ENCODE results near the gene MYO15A. TPM values are rescaled to one million over a fixed set of nuclear protein-coding genes. Genes with fewer than 3 reads are reported as not detected.

MYO15A gene
- total RNA-seq, 2 experiments from 2014 or later: 0.98 to 1.4 TPM

- CTCF ChIA-PET (ENCODE audit: unreplicated experiment): interaction anchor here (0.9 kb wide), 1 partner anchor 9 kb away, joined by 5 read pairs; no protein-coding TSS in a partner anchor
- TF ChIP-seq CTCF (conservative IDR thresholded peaks at IDR 0.05; ENCODE audit: low read length) (no peak), EZH2phosphoT487 (IDR thresholded peaks at IDR 0.05; ENCODE audit: borderline replicate concordance, low read depth, low read length) (no peak)
- intact Hi-C loops (cut with micrococcal nuclease; ENCODE audit: unreplicated experiment): no loop called here
- Histone ChIP-seq H3K9me3 (ENCODE audit: low read length) (no peaks in the 10 kb centered on the region), H3K79me2 (ENCODE audit: insufficient read depth, low read depth, low read length) (peaks cover 21% of the 10 kb centered on the region; the same call in 1 of the 2 replicates), H3K4me1 (ENCODE audit: insufficient read depth, low read length, poor library complexity, severe bottlenecking) (no peaks in the 10 kb centered on the region), H4K20me1 (ENCODE audit: insufficient read depth, low read length) (peaks cover 8% of the 10 kb centered on the region; the same call in 1 of the 2 replicates), H3K4me3 (ENCODE audit: low read depth, low read length, poor library complexity, severe bottlenecking) (no peak overlapping the region), H3K9me2 (ENCODE audit: insufficient read depth, low read length) (no peaks in the 10 kb centered on the region), H3K4me2 (ENCODE audit: low read length) (no peak overlapping the region), H3K36me3 (ENCODE audit: insufficient read depth, low read length) (peaks cover 86% of the 10 kb centered on the region), H2AFZ (ENCODE audit: low read length) (no peak overlapping the region), H3K27ac (ENCODE audit: low read depth, low read length, poor library complexity, severe bottlenecking) (no peak overlapping the region)
- BruUV-seq (replicated peaks): no TSS peak
- DNase-seq (ENCODE audit: low spot score): no peak
- POLR2A ChIA-PET: interaction anchor here (1.0 kb wide), 1 partner anchor 9 kb away, joined by 3 read pairs; no protein-coding TSS in a partner anchor
These were observed 89.1 kb downstream of the MYO15A start for GRCh38 chr17:18197535-18198194.

GRCh38 chr17:18198530-18198929, 90.0 kb downstream of the MYO15A start:
- no peaks in the 10 kb centered on the region for H3K4me1 ChIP-seq (ENCODE audit: insufficient read depth, low read length, poor library complexity, severe bottlenecking)
- H3K9me2 ChIP-seq (ENCODE audit: insufficient read depth, low read length): no peaks in the 10 kb centered on the region
- intact Hi-C loops (cut with micrococcal nuclease; ENCODE audit: unreplicated experiment): no loop called here
- DNase-seq (ENCODE audit: low spot score): no peak
- H3K4me2 ChIP-seq (ENCODE audit: low read length): no peak overlapping the region
- ChIA-PET POLR2A (interaction anchor here (0.6 kb wide), 1 partner anchor 659 kb away, joined by 3 read pairs; the partner anchor contains the start of gene PRPSAP2), CTCF (ENCODE audit: unreplicated experiment) (interaction anchor here (1.4 kb wide), 1 partner anchor 9 kb away, joined by 3 read pairs; no protein-coding TSS in a partner anchor)
- BruUV-seq (replicated peaks): no TSS peak
- no peak overlapping the region for H3K27ac ChIP-seq (ENCODE audit: low read depth, low read length, poor library complexity, severe bottlenecking)
- no peak for TF ChIP-seq EZH2phosphoT487 (IDR thresholded peaks at IDR 0.05; ENCODE audit: borderline replicate concordance, low read depth, low read length)
- no peak for TF ChIP-seq CTCF (conservative IDR thresholded peaks at IDR 0.05; ENCODE audit: low read length)
- H2AFZ ChIP-seq (ENCODE audit: low read length): no peak overlapping the region
- H3K79me2 ChIP-seq (ENCODE audit: insufficient read depth, low read depth, low read length): peaks cover 14% of the 10 kb centered on the region; the same call in 1 of the 2 replicates
- H4K20me1 ChIP-seq (ENCODE audit: insufficient read depth, low read length): peaks cover 10% of the 10 kb centered on the region; the same call in 1 of the 2 replicates
- H3K9me3 ChIP-seq (ENCODE audit: low read length): no peaks in the 10 kb centered on the region
- peaks cover 84% of the 10 kb centered on the region for H3K36me3 ChIP-seq (ENCODE audit: insufficient read depth, low read length)
- no peak overlapping the region for H3K4me3 ChIP-seq (ENCODE audit: low read depth, low read length, poor library complexity, severe bottlenecking)

- TF ChIP-seq EZH2phosphoT487 (IDR thresholded peaks at IDR 0.05; ENCODE audit: borderline replicate concordance, low read depth, low read length) (no peak), CTCF (conservative IDR thresholded peaks at IDR 0.05; ENCODE audit: low read length) (no peak)
- H3K4me3 ChIP-seq (ENCODE audit: low read depth, low read length, poor library complexity, severe bottlenecking): no peak overlapping the region
- no peak for DNase-seq (ENCODE audit: low spot score)
- BruUV-seq (replicated peaks): no TSS peak
- H3K36me3 ChIP-seq (ENCODE audit: insufficient read depth, low read length): peaks cover 83% of the 10 kb centered on the region
- no peak overlapping the region for H2AFZ ChIP-seq (ENCODE audit: low read length)
- H4K20me1 ChIP-seq (ENCODE audit: insufficient read depth, low read length): peaks cover 8% of the 10 kb centered on the region; the same call in 1 of the 2 replicates
- ChIA-PET POLR2A (interaction anchor here (0.6 kb wide), 1 partner anchor 36 kb away, joined by 6 read pairs; no protein-coding TSS in a partner anchor), CTCF (ENCODE audit: unreplicated experiment) (no interaction called here)
- no peaks in the 10 kb centered on the region for H3K4me1 ChIP-seq (ENCODE audit: insufficient read depth, low read length, poor library complexity, severe bottlenecking)
- H3K79me2 ChIP-seq (ENCODE audit: insufficient read depth, low read depth, low read length): 0 out of 2 replicates have a peak, but pooled peaks cover 4% of the 10 kb centered on the region
- no peaks in the 10 kb centered on the region for H3K9me3 ChIP-seq (ENCODE audit: low read length)
- no peak overlapping the region for H3K27ac ChIP-seq (ENCODE audit: low read depth, low read length, poor library complexity, severe bottlenecking)
- no peak overlapping the region for H3K4me2 ChIP-seq (ENCODE audit: low read length)
- intact Hi-C loops (cut with micrococcal nuclease; ENCODE audit: unreplicated experiment): no loop called here
- H3K9me2 ChIP-seq (ENCODE audit: insufficient read depth, low read length): no peaks in the 10 kb centered on the region
These were observed 92.6 kb downstream of the MYO15A start for GRCh38 chr17:18201108-18201507.
